Calu3 (cell line): ENCODE data around the gene ZNF536. TPM values are rescaled to one million over a fixed set of nuclear protein-coding genes. Genes with fewer than 3 reads are reported as not detected.

Experiments
- BruUV-seq: library from RNA; stranded (reverse); fragments of 400-500 nt; replicated peaks from 2 replicates; lab custom pipeline; 2021; lab: Mats Ljungman, UMichigan
- CTCF ChIA-PET: fragments of 300-600 bp; sonication (Branson Sonifier 250); formaldehyde crosslinking; loops from one replicate; lab custom pipeline; 2022; ENCODE audit warnings: antibody characterized with exemption; lab: Charles Lee
- DNase-seq: peaks from one replicate; pipeline ENCODE4 v3.0.0; 2022
- H3K27ac Mint-ChIP-seq: one replicate; pipeline ENCODE4 v1.8.0; 2022; ENCODE audit warnings: mixed read lengths; ENCODE audit not compliant: unreplicated experiment
- H3K27me3 Mint-ChIP-seq: one replicate; pipeline ENCODE4 v1.8.0; 2022; ENCODE audit warnings: mixed read lengths; ENCODE audit not compliant: unreplicated experiment
- H3K36me3 Mint-ChIP-seq: one replicate; pipeline ENCODE4 v1.8.0; 2022; ENCODE audit warnings: mild to moderate bottlenecking, moderate library complexity, mixed read lengths; ENCODE audit not compliant: insufficient read depth, unreplicated experiment
- H3K4me1 Mint-ChIP-seq: one replicate; pipeline ENCODE4 v1.8.0; 2022; ENCODE audit warnings: mild to moderate bottlenecking, low read depth, mixed read lengths; ENCODE audit not compliant: unreplicated experiment
- H3K4me3 Mint-ChIP-seq: one replicate; pipeline ENCODE4 v1.8.0; 2022; ENCODE audit warnings: mild to moderate bottlenecking, low read depth, moderate library complexity, mixed read lengths; ENCODE audit not compliant: unreplicated experiment
- H3K9me3 Mint-ChIP-seq: one replicate; pipeline ENCODE4 v1.8.0; 2022; ENCODE audit warnings: low read depth, mixed read lengths; ENCODE audit not compliant: unreplicated experiment
- CTCF ChIP-seq: fragments of 200-600 bp; IDR thresholded peaks from one replicate; pipeline ENCODE4 v1.8.0; 2022; ENCODE audit warnings: antibody characterized with exemption; ENCODE audit not compliant: unreplicated experiment
- intact Hi-C: fragments of 100-400 bp; cut with micrococcal nuclease; formaldehyde crosslinking; loops from one replicate; pipeline ENCODE4 v1.10.0; 2022; ENCODE audit not compliant: unreplicated experiment
- total RNA-seq: library from RNA; stranded (reverse); gene quantifications from 2 replicates; pipeline ENCODE4 v1.2.3, GENCODE V29; 2022

ZNF536 gene
- total RNA-seq, 1 experiment from 2014 or later = not detected

GRCh38 chr19:30356951-30357579 is 15.1 kb upstream of the ZNF536 start:
- no peak for DNase-seq
- BruUV-seq = no TSS peak
- H3K4me3 Mint-ChIP-seq = no peak overlapping the region
- no peak for TF ChIP-seq CTCF
- H3K27ac Mint-ChIP-seq = no peak overlapping the region
- CTCF ChIA-PET = interaction anchor here (0.6 kb wide), 1 partner anchor 1984 kb away, joined by 3 read pairs; no protein-coding TSS in a partner anchor
- no peaks in the 10 kb centered on the region for H3K4me1 Mint-ChIP-seq
- peaks cover 3% of the 10 kb centered on the region for H3K9me3 Mint-ChIP-seq
- intact Hi-C loops = no loop called here
- H3K36me3 Mint-ChIP-seq = no peaks in the 10 kb centered on the region
- no peaks in the 10 kb centered on the region for H3K27me3 Mint-ChIP-seq

- Mint-ChIP-seq H3K4me1 (no peaks in the 10 kb centered on the region), H3K9me3 (peaks cover 3% of the 10 kb centered on the region), H3K36me3 (no peaks in the 10 kb centered on the region), H3K27me3 (no peaks in the 10 kb centered on the region), H3K4me3 (no peak overlapping the region), H3K27ac (no peak overlapping the region)
- no TSS peak for BruUV-seq
- DNase-seq = no peak
- TF ChIP-seq CTCF = no peak
- CTCF ChIA-PET = no interaction called here
- intact Hi-C loops = no loop called here
Observed at GRCh38 chr19:30357580-30357954, 14.6 kb upstream of the ZNF536 start.

- H3K9me3 Mint-ChIP-seq = peaks cover 4% of the 10 kb centered on the region
- H3K27me3 Mint-ChIP-seq = no peaks in the 10 kb centered on the region
- H3K4me1 Mint-ChIP-seq = no peaks in the 10 kb centered on the region
- H3K36me3 Mint-ChIP-seq = no peaks in the 10 kb centered on the region
- H3K4me3 Mint-ChIP-seq = no peak overlapping the region
- TF ChIP-seq CTCF = no peak
- no TSS peak for BruUV-seq
- CTCF ChIA-PET = no interaction called here
- H3K27ac Mint-ChIP-seq = no peak overlapping the region
- DNase-seq = no peak
- intact Hi-C loops = no loop called here
Observed at GRCh38 chr19:30358319-30358718, 13.9 kb upstream of the ZNF536 start.

- Mint-ChIP-seq H3K27ac (no peak overlapping the region), H3K27me3 (no peaks in the 10 kb centered on the region), H3K36me3 (no peaks in the 10 kb centered on the region), H3K4me3 (no peak overlapping the region), H3K4me1 (no peaks in the 10 kb centered on the region), H3K9me3 (peaks cover 8% of the 10 kb centered on the region)
- DNase-seq = no peak
- intact Hi-C loops = no loop called here
- no TSS peak for BruUV-seq
- CTCF ChIA-PET = no interaction called here
- no peak for TF ChIP-seq CTCF
Observed at GRCh38 chr19:30358821-30359580, 13.2 kb upstream of the ZNF536 start.
